Heart right ventricle (tissue), 16 donors: ENCODE results near the gene GASK1A. TPM values are rescaled to one million over a fixed set of nuclear protein-coding genes. Genes with fewer than 3 reads are reported as not detected.
A peak's percentile ranks its signal among the peaks of the same experiment; 100 is the strongest.

Experiments
- ATAC-seq, 8 donors: fragments of 200-7000 bp; cut with Tn5 transposase; one replicate each; pipeline ENCODE4 v1.9.1; 2020; ENCODE audit warnings: mild to moderate bottlenecking in 8 of 8, moderate library complexity in 8 of 8, moderate number of reproducible peaks in 1 of 8
- DNase-seq, 2 donors: peaks; one replicate each; pipeline ENCODE4 v3.0.0-alpha.2; 2020
- H3K27ac ChIP-seq, 10 donors: fragments of 200-600 bp; sonication (generic) in 2 of 10; one replicate each; pipeline versions ENCODE4 v1.5.0 to v1.8.0; 2020 to 2022; ENCODE audit warnings: mild to moderate bottlenecking in 3 of 10
- H3K27me3 ChIP-seq, 7 donors: fragments of 200-600 bp; one replicate each; pipeline ENCODE4 v1.8.0; 2021 to 2022; ENCODE audit warnings: mild to moderate bottlenecking in 2 of 7
- H3K36me3 ChIP-seq, 9 donors: fragments of 200-600 bp; sonication (generic) in 1 of 9; one replicate each; pipeline versions ENCODE4 v1.5.0 to v1.8.0; 2020 to 2022; ENCODE audit warnings: mild to moderate bottlenecking in 2 of 9
- H3K4me1 ChIP-seq, 9 donors: fragments of 200-600 bp; sonication (generic) in 1 of 9; one replicate each; pipeline versions ENCODE4 v1.5.0 to v1.8.0; 2020 to 2022; ENCODE audit warnings: mild to moderate bottlenecking in 4 of 9
- H3K4me3 ChIP-seq, 10 donors: fragments of 200-600 bp; sonication (generic) in 2 of 10; one replicate each; pipeline versions ENCODE4 v1.5.0 to v1.8.0; 2020 to 2022; ENCODE audit warnings: mild to moderate bottlenecking in 7 of 10, moderate library complexity in 2 of 10
- H3K9me3 ChIP-seq, 11 donors: fragments of 200-600 bp in 10 of 11; sonication (generic) in 2 of 11; one replicate each; pipeline versions ENCODE4 v1.5.0 to v1.8.0; 2013 to 2022; ENCODE audit warnings: mild to moderate bottlenecking in 2 of 11, control low read depth in 1 of 11, moderate library complexity in 1 of 11
- WGBS, 2 donors: extraction: QIAGEN DNeasy Blood & Tissue Kit; methylation state at CpG; one replicate each; pipeline ENCODE4 v1.1.7; 2013; ENCODE audit warnings: inconsistent platforms in 1 of 2; 5-methylcytosine and 5-hydroxymethylcytosine counted together
- intact Hi-C, 10 donors: fragments of 100-400 bp; cut with DNase I; formaldehyde crosslinking; loops; one replicate each; pipeline versions ENCODE4 v1.11.1 to v1.14.2; 2022
- polyA plus RNA-seq, 2 donors: library from polyadenylated mRNA; stranded (reverse); fragments of 200-250 nt; gene quantifications; one replicate each; pipeline ENCODE4 v1.2.3, GENCODE V29; 2013
- total RNA-seq, 10 donors: library from RNA; stranded (reverse); fragmentation: NEBNext Ultra II Directional in 3 of 10; extraction: Animal tissue kit (Norgen Biotek cat#: 25700) in 3 of 10; gene quantifications; one replicate each; pipeline versions ENCODE4 v1.2.1 to v1.2.4, GENCODE V29; 2021 to 2023
- TF ChIP-seq, protein P1 (sequence below), 9 donors: fragments of 200-600 bp; sonication (generic) in 2 of 9; IDR thresholded peaks; one replicate each; pipeline versions ENCODE4 v1.5.0 to v1.8.0; 2021 to 2022; ENCODE audit warnings: antibody characterized with exemption in 9 of 9, mild to moderate bottlenecking in 5 of 9, moderate library complexity in 1 of 9
- donor health status: Arrhythmogenic right ventricular cardiomyopathy.
- donor health status: ischemic (EF 13 %, LVEDD 7.1; RV severe dilation, severe dysfunction).
- donor health status: healthy with polysubstance abuse.
- donor health status: DM: no; HTN: yes; CAD: no.
- donor health status: DM: no; HTN: no; CAD: no.
- donor health status: ischemic (EF 25% LVEDD 6.9; RV normal size, moderate dysfunction).
- donor health status: ischemic (EF 25% LVEDD 5.7; RV mildly dilated, moderate dysfunction).
- donor health status: healthy.
- donor health status: DM: yes; HTN: yes; CAD: no.
- donor health status: Ischemic cardiomyopathy.
- donor health status: ischemic (EF 35%, LVEDD 5.7; RV mildly dilated, moderate dysfunction).
- donor health status: nonischemic (EF 11% LVEDD 7.7; RV severe dilation, severe dysfunction).
- donor health status: DM: yes; HTN: yes; CAD: no.
- donor health status: PGD.
- donor health status: ischemic (EF 29% LVEDD 5.4; RV normal size, mild dysfunction).
- donor health status: nonischemic (EF 23%, LVEDD 6.1; RV moderate dilation, normal function).

The GASK1A gene
- total and polyA plus RNA-seq, 12 donors, result 0.28 to 1.5 (median 0.58) TPM

- Histone ChIP-seq H3K4me3 (no peak overlapping the region), H3K27me3 (no peaks in the 10 kb centered on the region), H3K36me3 (no peaks in the 10 kb centered on the region), H3K9me3 (no peaks in the 10 kb centered on the region), H3K4me1 (peaks cover 0 to 13% (median 0%) of the 10 kb centered on the region in 9 donors), H3K27ac (no peak overlapping the region)
- DNase-seq (no peak), ATAC-seq (no peak)
- WGBS, 2 donors, result 80 to 87% methylated on average over 3 of the region's 3 CpGs
- TF ChIP-seq, protein P1, sequence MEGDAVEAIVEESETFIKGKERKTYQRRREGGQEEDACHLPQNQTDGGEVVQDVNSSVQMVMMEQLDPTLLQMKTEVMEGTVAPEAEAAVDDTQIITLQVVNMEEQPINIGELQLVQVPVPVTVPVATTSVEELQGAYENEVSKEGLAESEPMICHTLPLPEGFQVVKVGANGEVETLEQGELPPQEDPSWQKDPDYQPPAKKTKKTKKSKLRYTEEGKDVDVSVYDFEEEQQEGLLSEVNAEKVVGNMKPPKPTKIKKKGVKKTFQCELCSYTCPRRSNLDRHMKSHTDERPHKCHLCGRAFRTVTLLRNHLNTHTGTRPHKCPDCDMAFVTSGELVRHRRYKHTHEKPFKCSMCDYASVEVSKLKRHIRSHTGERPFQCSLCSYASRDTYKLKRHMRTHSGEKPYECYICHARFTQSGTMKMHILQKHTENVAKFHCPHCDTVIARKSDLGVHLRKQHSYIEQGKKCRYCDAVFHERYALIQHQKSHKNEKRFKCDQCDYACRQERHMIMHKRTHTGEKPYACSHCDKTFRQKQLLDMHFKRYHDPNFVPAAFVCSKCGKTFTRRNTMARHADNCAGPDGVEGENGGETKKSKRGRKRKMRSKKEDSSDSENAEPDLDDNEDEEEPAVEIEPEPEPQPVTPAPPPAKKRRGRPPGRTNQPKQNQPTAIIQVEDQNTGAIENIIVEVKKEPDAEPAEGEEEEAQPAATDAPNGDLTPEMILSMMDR (IDR thresholded peaks at IDR 0.05), result no peak
- intact Hi-C loops, result no loop called here
These were observed 117.7 kb downstream of the GASK1A start for GRCh38 chr3:43096761-43097160.

GRCh38 chr3:43097400-43098080 is 118.4 kb downstream of the GASK1A start:
- peaks cover 0 to 15% (median 2%) of the 10 kb centered on the region in 9 donors for H3K4me1 ChIP-seq
- H3K27ac ChIP-seq, result no peak overlapping the region
- H3K9me3 ChIP-seq, result no peaks in the 10 kb centered on the region
- no peak overlapping the region for H3K4me3 ChIP-seq
- WGBS, 2 donors, result 65 to 66% methylated on average over 5 of the region's 5 CpGs
- intact Hi-C loops, result no loop called here
- DNase-seq, result no peak
- TF ChIP-seq, protein P1 (IDR thresholded peaks at IDR 0.05), result no peak
- H3K27me3 ChIP-seq, result no peaks in the 10 kb centered on the region
- H3K36me3 ChIP-seq, result no peaks in the 10 kb centered on the region
- ATAC-seq, result no peak

GRCh38 chr3:43098761-43099160 is 119.7 kb downstream of the GASK1A start:
- WGBS, 2 donors, result 94 to 95% methylated on average over 8 of the region's 8 CpGs
- intact Hi-C loops, result no loop called here
- ATAC-seq (no peak), DNase-seq (no peak)
- peaks cover 0 to 26% (median 13%) of the 10 kb centered on the region in 9 donors for H3K4me1 ChIP-seq
- TF ChIP-seq, protein P1 (IDR thresholded peaks at IDR 0.05), result no peak
- no peaks in the 10 kb centered on the region for H3K36me3 ChIP-seq
- H3K4me3 ChIP-seq, result no peak overlapping the region
- no peak overlapping the region for H3K27ac ChIP-seq
- no peaks in the 10 kb centered on the region for H3K27me3 ChIP-seq
- H3K9me3 ChIP-seq, result no peaks in the 10 kb centered on the region

- 34 to 43% methylated on average over 2 of the region's 2 CpGs for WGBS, 2 donors
- TF ChIP-seq, protein P1 (IDR thresholded peaks at IDR 0.05), result no peak
- no peak overlapping the region for H3K4me3 ChIP-seq
- H3K27me3 ChIP-seq, result no peaks in the 10 kb centered on the region
- H3K9me3 ChIP-seq, result no peaks in the 10 kb centered on the region
- ATAC-seq, result peak in 2 of 8 donors; percentile 46 to 48
- DNase-seq, result no peak
- peak overlapping the region in 2 of 10 donors; percentile 8 to 17 for H3K27ac ChIP-seq
- peaks cover 0 to 36% (median 23%) of the 10 kb centered on the region in 9 donors for H3K4me1 ChIP-seq
- H3K36me3 ChIP-seq, result no peaks in the 10 kb centered on the region
- intact Hi-C loops, result no loop called here
These were observed 123.8 kb downstream of the GASK1A start for GRCh38 chr3:43102773-43103480.
